ENCODE results near the gene TRAF3.

The TRAF3 gene

DNA sequence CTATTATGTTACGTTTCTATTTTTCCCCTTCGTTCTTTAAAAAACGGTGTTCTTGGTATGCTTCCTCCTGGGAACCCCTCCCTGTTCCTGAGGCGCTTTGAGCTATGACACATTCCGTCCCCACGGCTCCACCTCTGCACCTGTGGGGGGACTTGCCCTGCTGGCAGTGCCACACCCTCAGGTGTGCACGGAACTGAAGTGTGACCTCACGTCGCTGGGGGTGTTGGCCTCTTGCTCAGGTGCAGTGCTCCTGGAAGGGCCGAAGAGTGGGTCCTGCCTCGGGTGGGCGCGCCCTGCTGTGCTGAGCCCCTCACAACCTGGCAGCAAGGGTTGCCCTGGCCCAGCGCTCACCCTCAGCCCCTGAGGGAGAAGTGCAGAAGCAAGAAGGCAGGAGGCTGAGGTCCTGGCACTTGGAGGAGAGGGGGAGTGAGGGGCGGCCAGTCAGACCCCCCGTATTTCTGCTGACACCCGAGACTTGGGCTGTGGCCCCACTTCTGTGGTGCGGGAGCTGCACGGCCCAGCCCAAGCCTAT lies 150.2 kb downstream of the TRAF3 start:
- no peak for DNase-seq

- no peak for DNase-seq
These were observed 150.7 kb downstream of the TRAF3 start for GRCh38 chr14:102927878-102928411.

DNA sequence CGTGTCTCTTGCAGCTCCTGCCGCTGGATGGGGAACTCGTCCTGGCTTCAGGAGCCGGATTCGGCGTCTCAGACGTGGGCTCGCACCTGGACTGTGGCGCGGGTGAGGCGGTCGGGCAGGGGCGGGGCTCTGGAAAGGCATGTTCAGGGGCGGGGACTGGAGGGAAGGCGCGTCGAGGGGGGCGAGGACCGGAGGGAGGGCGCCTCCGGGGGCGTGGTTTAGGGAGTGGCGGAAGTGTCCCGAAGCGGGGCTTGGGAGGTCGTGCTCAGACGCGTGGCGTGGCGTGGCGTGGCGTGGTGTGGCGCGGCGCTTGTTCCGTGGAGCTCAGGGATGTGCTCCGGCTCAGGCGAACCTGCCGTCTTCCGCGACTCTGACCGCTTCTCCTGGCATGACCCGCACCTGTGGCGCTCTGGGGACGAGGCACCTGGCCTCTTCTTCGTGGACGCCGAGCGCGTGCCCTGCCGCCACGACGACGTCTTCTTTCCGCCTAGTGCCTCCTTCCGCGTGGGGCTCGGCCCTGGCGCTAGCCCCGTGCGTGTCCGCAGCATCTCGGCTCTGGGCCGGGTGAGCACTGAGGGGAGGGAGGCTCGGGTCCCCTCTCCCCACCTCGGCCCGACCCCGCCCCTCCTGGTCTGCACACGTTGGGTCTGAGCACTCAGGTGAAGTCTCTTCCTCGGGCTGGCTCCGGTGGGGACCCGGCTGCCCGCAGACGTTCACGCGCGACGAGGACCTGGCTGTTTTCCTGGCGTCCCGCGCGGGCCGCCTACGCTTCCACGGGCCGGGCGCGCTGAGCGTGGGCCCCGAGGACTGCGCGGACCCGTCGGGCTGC lies 151.4 kb downstream of the TRAF3 start:
- DNase-seq: peak; percentile 81

DNA sequence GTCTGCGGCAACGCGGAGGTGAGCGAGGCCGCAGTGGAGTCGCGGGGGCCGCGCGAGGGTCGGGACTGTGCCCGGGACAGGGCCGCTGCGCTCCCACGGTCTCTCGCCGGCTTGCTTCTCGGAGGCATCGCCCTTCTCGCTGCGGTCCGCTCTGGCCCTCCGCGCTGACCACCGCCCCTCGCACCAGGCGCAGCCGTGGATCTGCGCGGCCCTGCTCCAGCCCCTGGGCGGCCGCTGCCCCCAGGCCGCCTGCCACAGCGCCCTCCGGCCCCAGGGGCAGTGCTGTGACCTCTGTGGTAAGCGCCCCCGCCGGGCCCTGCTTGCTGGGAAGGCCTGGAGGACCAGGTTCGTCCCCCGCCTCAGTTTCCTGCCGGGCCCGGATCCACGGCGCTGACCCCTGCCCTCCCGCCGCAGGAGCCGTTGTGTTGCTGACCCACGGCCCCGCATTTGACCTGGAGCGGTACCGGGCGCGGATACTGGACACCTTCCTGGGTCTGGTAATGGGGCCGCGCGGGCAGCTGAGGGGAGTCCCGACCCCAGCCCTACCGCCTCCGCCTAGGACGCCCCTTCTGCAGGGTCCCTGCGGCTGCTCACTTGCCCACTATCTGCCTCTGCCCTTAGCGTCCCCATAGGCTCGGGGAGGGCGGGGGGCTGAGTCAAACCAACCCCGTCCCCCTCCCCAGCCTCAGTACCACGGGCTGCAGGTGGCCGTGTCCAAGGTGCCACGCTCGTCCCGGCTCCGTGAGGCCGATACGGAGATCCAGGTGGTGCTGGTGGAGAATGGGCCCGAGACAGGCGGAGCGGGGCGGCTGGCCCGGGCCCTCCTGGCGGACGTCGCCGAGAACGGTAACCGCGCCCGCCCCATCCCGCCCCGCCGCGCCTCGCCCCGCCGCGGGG lies 152.2 kb downstream of the TRAF3 start:
- DNase-seq: no peak

DNA sequence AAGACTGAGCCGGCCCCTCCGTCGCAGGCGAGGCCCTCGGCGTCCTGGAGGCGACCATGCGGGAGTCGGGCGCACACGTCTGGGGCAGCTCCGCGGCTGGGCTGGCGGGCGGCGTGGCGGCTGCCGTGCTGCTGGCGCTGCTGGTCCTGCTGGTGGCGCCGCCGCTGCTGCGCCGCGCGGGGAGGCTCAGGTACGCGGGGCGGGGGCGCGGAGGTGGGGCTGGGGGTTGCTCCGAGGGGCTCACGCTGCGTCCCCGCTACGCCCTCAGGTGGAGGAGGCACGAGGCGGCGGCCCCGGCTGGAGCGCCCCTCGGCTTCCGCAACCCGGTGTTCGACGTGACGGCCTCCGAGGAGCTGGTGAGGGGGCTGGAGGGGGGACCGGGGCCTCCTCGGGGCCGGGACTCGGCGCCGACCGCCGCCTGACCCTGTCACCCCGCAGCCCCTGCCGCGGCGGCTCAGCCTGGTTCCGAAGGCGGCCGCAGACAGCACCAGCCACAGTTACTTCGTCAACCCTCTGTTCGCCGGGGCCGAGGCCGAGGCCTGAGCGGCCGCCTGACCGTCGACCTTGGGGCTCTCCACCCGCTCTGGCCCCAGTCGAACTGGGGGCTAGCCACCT lies 153.0 kb downstream of the TRAF3 start:
- no peak for DNase-seq

DNA sequence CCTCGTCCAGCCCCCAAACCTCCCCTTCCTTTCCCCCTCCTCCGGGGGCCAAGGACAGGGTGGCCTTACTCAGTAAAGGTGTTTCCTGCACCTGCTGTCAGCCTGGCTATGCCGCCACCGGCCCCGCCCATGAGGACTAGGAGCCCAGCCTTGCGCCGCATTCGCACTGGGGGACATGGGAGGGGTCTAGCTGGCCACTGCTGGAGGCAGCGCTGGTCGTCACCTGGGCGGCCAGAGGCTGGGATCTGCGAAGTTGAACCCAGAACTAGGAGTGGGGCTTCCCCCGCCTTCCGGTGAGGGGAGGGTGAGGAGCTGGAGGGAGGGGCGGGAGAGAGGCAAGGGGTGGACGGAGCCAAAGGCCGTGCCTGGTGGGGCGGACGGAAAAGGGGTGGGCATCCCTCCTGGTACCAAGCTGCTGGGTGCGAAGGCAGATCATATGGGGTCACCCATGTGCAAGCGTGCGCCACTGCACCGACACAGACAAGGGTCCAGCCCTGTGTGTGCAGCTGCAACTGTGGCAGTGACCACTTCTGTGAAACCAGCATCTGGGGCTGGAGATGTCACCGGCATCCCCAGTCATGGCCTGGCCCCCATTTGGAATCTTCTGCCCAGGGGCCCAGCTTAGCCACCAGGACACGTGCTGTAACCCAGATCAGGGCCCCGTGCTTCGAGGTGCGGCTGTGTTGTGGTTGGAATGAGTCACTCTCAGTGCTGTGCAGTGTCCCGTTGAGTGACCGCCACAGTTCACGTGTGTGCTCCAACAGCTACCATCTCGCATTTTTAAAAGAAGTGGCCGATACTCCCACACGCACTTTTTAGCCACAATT lies 153.7 kb downstream of the TRAF3 start:
- no peak for DNase-seq

- no peak for DNase-seq
These were observed 154.5 kb downstream of the TRAF3 start for GRCh38 chr14:102931580-102932285.

GRCh38 chr14:102932484-102933248 lies 155.4 kb downstream of the TRAF3 start:
- no peak for DNase-seq

GRCh38 chr14:102933618-102934231 lies 156.5 kb downstream of the TRAF3 start:
- no peak for DNase-seq

GRCh38 chr14:102935756-102936155 lies 158.5 kb downstream of the TRAF3 start:
- DNase-seq: no peak

DNA sequence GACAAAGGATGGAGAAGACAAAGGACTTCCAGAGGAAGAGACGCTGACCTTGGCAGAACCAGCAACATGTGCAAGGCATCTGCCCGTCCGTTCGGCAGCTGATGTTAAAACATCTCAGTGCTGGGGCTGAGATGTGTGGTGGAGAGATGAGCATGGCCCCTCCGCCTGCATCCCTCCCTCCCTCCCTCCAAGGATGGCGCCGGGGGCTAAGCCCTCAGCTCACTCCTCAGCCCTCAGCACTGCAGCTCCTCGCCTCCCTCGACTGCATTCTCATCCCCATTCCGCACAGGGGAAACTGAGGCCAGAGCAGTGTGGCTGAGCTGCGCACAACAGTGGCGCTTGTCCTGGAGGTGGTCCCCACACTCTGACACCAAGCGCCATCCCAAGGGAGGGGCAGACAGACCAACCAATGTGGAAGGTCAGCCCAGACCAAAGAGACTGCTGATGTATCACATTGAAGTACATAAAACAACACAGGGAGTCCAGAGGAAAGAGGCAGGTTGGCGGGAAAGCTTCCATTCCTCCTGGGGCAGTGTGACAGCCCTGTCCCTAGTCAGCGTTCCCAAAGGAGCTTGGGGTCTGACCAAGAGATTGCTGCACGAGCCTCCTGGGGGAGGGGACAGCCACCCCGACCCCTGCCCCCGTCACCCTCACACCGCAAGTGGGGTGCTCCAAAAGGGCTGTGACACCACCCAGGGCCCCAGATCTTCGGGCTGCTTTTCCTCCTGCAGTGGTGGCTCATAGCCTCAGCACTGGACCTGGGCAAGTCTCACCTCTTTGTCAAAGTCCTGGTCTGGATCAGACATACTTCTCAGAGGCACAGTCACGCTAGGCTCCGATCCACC lies 160.3 kb downstream of the TRAF3 start:
- no peak for DNase-seq

DNA sequence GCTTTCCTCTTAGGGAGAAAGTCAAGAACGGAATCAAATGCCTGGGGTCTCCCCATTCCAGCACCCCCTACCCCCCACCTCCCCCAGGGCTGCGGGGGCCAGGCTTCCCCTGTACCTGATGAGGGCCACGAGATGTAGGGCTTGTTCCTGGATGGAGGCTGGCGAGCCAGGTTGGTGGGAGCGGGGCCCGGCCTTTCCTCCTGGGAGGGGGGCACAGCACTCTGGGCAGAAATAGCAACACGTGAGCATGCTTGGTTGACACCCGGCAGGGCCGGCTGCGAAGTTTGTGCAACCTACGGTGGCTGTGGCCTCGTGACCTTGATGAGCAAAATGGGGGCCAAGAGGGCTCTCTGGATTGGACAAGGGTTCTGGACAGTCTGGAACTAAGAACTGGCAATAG lies 160.9 kb downstream of the TRAF3 start:
- no peak for DNase-seq

GRCh38 chr14:102939329-102939728 lies 162.1 kb downstream of the TRAF3 start:
- no peak for DNase-seq

DNA sequence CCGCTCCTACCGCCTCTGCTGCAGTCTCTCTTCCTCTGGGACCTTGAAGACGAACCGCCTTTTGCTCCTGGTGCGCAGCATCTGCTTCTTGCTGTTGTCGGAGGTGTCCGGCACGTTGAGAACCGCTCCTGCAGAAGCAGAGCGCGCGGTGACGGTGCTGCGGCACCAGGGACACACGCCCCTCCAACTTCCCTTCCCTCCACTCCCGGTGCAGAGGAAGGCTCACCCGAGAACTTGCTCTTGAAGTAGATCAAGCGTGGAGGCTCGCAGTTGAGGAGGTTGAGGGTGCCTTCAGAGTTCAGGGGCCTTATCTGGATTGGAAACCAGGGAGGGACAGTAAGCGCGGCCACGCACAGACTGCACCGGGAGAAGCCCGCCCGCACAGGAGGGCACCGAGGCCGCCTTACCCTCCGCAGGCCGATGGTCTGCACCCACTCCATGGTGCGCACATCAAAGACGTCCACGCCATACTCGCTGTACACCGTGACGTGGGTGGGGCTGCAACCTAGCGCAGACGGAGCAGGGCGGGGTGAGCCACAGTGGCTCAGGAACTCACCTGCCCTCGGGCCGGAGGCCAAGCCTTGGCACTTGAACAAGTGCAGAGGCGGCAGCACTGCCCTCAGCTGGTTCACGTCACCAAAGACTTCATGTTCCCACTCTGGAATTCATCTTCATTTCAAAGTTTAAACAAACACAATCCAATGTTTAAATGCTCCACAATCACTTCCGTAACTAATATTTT lies 162.7 kb downstream of the TRAF3 start:
- DNase-seq: no peak

DNA sequence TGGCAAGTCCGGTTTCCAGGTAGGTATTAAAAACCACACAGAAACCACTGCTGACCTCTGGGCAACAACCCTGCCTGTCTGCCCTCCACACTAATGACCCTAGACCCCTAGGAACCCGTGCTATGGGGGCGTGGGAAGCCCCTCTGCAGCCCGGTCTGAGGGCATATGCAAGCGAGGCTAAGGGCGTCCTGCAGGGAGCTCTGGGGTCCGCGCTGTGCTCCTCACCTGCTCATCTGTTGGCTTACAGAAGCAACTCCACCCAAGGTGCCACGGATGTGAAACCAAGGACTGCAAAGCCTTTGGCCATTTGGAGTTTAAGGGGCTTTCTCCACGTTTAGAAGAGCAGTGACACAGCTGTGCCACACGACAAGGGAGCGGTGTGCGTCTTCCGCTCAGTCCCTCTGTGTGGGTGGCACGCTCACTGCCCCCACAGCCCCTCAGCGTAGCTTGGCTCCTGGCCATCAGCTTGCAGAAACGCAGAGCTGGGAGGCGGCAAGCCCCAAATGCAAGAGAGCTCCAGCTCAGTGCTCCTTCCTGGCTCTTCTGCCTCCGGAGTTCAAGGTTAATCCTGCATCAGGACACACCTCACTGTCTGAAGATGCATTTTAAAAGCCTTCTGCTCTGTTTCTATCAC lies 163.6 kb downstream of the TRAF3 start:
- DNase-seq: no peak

DNA sequence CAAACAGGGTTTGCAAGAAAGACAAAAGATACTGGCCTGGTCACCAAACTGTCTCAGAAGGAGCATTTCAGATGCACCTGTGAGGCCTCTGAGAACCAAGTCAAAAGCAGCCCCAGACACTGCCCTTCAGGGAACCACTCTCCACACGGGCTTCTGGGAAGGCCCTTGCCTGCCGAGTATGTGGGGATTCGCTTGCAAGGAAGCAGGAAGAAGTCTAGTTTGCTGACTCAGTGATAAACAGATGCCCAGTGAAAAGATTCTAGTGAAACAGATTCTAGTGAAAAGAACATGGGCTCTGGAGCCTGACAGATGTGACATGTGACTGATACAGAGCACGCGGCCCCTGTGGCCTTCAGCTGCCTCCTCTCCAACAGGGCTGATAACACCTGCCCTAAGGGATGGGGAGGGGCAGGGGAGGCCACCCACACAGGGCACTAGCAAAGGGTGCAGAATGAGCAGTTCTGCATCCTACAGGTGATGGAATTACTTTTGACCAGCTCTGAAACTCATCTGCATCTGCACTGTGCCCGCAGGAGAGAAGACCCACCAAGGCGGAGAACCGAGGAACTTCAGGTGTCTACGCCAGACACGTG lies 164.3 kb downstream of the TRAF3 start:
- no peak for DNase-seq

DNA sequence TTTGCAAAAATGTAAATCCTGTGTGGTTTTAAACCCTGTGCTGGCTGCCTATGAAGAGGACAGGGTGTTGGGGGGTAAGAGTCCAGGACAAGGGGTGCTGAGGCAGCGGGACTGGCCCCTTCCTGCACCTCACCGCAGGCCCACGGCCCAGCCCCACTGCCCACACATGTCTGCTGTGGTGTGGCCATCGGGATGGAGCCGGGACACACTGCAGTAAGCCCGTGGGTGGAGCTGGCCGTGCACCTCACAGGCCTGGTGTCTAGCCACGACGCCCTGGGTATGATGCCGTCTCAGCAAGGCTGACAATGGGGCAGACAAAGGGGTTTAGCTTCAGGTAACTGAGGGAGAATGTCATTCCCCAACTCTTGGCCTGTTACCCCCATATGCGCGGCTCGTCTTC lies 164.8 kb downstream of the TRAF3 start:
- DNase-seq: no peak

DNA sequence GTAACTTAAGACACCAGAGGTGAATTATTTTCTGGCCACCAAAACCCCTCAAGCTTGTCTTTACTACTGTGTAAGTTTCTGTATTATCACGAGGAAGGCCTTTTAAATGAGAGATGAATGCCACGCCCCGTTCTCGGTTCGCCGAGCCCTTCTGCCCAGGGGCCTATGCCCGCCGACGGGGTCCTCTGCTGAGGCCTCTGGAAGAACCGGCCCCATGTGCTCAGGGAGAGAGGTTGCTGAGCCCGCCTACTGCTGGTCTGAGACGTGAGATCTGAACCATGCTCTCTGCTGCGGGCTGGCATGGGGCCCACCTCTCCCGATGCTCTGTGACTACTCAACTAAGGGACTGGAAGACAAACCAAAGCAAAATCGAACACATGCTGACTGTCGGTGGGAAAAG lies 166.2 kb downstream of the TRAF3 start:
- no peak for DNase-seq

All from activated naive CD4-positive, alpha-beta T cell treated with anti-CD3 and anti-CD28 coated beads, Interleukin-2, amount 50 U/mL, for 16 hours (primary cell).